CD4-positive, alpha-beta memory T cell (primary cell): ENCODE measurements around the gene SYNPO2. TPM values are rescaled to one million over a fixed set of nuclear protein-coding genes. Genes with fewer than 3 reads are reported as not detected.
"Not testable (repeated sequence)": the region's sequence is repeated elsewhere in the genome, so short reads cannot be mapped to it uniquely, and the experiment has no call there.

Experiments
- CTCF ChIA-PET: fragments of 350-600 bp; sonication (Branson Sonifier 250); formaldehyde crosslinking; loops from one replicate; lab custom pipeline; 2021; ENCODE audit warnings: inconsistent platforms; ENCODE audit not compliant: partially characterized antibody; lab: Charles Lee
- POLR2A ChIA-PET: fragments of 350-600 bp; sonication (Branson Sonifier 250); formaldehyde crosslinking; loops from one replicate; lab custom pipeline; 2021; ENCODE audit not compliant: partially characterized antibody; lab: Charles Lee
- DNase-seq, 5 donors: peaks; one replicate each; pipeline versions ENCODE4 v3.0.0 to v3.0.0-alpha.2; 2020 to 2022; ENCODE audit warnings: mixed read lengths in 1 of 5
- H3K27ac ChIP-seq: one replicate; pipeline ENCODE4 v1.7.0; 2013; ENCODE audit warnings: low read depth, low read length
- H3K27me3 ChIP-seq: 2 replicates; pipeline ENCODE4 v1.7.0; 2013; ENCODE audit warnings: mild to moderate bottlenecking, low read length, moderate library complexity; ENCODE audit not compliant: insufficient read depth
- H3K36me3 ChIP-seq: 2 replicates; pipeline ENCODE4 v1.7.0; 2013; ENCODE audit warnings: mild to moderate bottlenecking, low read length, moderate library complexity; ENCODE audit not compliant: insufficient read depth
- H3K4me1 ChIP-seq: 2 replicates; pipeline ENCODE4 v1.7.0; 2013; ENCODE audit warnings: mild to moderate bottlenecking, low read length, moderate library complexity; ENCODE audit not compliant: insufficient read depth
- H3K4me3 ChIP-seq, 2 donors: one replicate each; pipeline ENCODE4 v1.7.0; 2013; ENCODE audit warnings: low read length in 2 of 2, mild to moderate bottlenecking in 1 of 2
- H3K9me3 ChIP-seq, 2 donors: one replicate each; pipeline ENCODE4 v1.7.0; 2013; ENCODE audit warnings: low read length in 2 of 2, control low read depth in 1 of 2; ENCODE audit not compliant: control insufficient read depth in 1 of 2
- H3K27ac Mint-ChIP-seq, 7 donors: one replicate each; pipeline ENCODE4 v1.8.0; 2020 to 2021; ENCODE audit warnings: mixed read lengths in 7 of 7, mild to moderate bottlenecking in 6 of 7, inconsistent platforms in 3 of 7, moderate library complexity in 3 of 7
- H3K27me3 Mint-ChIP-seq, 2 donors: one replicate each; pipeline ENCODE4 v1.8.0; 2020 to 2021; ENCODE audit warnings: mixed read lengths in 2 of 2
- H3K36me3 Mint-ChIP-seq, 2 donors: one replicate each; pipeline ENCODE4 v1.8.0; 2020 to 2021; ENCODE audit warnings: mixed read lengths in 2 of 2, inconsistent platforms in 1 of 2, mild to moderate bottlenecking in 1 of 2
- H3K4me1 Mint-ChIP-seq, 4 donors: one replicate each; pipeline ENCODE4 v1.8.0; 2020 to 2021; ENCODE audit warnings: mixed read lengths in 4 of 4, mild to moderate bottlenecking in 1 of 4
- H3K4me3 Mint-ChIP-seq, 8 donors: one replicate each; pipeline ENCODE4 v1.8.0; 2020 to 2021; ENCODE audit warnings: mixed read lengths in 8 of 8, mild to moderate bottlenecking in 7 of 8, moderate library complexity in 6 of 8, inconsistent platforms in 3 of 8
- H3K9me3 Mint-ChIP-seq, 8 donors: one replicate each; pipeline ENCODE4 v1.8.0; 2020 to 2021; ENCODE audit warnings: mixed read lengths in 8 of 8, mild to moderate bottlenecking in 5 of 8, inconsistent platforms in 3 of 8, moderate library complexity in 1 of 8
- intact Hi-C: fragments of 100-400 bp; cut with micrococcal nuclease; formaldehyde crosslinking; loops from one replicate; pipeline ENCODE4 v1.15.1; 2023
- polyA plus RNA-seq, 2 donors: library from polyadenylated mRNA; unstranded; fragments of 300-500 nt; fragmentation: Illumina TruSeq; gene quantifications; one replicate each; pipeline ENCODE4 v1.2.3, GENCODE V29; 2021
- total RNA-seq, 2 experiments: library from RNA; stranded (reverse); gene quantifications; one replicate each; pipeline ENCODE4 v1.2.3, GENCODE V29; 2021

Gene SYNPO2
- total and polyA plus RNA-seq, 4 experiments from 2014 or later, result 0.04 to 1.4 (median 0.84) TPM

DNA sequence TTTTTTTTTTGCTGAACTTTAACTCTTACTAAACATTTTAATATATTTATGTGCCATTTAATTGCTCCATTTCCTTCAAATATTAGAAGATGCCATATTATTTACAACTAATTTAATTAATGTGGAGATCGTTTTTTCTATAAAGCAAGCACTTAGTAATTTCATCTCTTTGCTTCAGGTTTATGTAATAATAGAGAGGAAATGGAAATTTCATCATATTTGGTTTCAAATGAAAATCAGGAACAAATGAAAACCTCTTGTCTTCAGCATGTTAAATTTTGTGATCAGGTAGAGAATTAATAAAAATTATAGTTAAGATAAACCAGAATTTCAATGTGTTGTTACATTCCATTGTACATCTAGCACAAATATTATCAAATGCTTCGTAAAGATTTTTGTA is 120.1 kb downstream of the SYNPO2 start:
- no peaks in the 10 kb centered on the region for H3K9me3 ChIP-seq
- no peaks in the 10 kb centered on the region for H3K36me3 ChIP-seq
- H3K27me3 ChIP-seq, result no peaks in the 10 kb centered on the region
- Mint-ChIP-seq H3K36me3 (no peaks in the 10 kb centered on the region), H3K27me3 (peaks cover 2% of the 10 kb centered on the region in 2 donors), H3K27ac (no peak overlapping the region), H3K9me3 (no peaks in the 10 kb centered on the region), H3K4me3 (no peak overlapping the region), H3K4me1 (no peaks in the 10 kb centered on the region)
- POLR2A ChIA-PET, result no interaction called here
- DNase-seq, result no peak
- H3K4me1 ChIP-seq, result no peaks in the 10 kb centered on the region
- CTCF ChIA-PET, result interaction anchor here (1.0 kb wide), 1 partner anchor 27 kb away, joined by 3 read pairs; no protein-coding TSS in a partner anchor
- H3K4me3 ChIP-seq, result no peak overlapping the region
- intact Hi-C loops, result no loop called here
- H3K27ac ChIP-seq, result no peak overlapping the region

DNA sequence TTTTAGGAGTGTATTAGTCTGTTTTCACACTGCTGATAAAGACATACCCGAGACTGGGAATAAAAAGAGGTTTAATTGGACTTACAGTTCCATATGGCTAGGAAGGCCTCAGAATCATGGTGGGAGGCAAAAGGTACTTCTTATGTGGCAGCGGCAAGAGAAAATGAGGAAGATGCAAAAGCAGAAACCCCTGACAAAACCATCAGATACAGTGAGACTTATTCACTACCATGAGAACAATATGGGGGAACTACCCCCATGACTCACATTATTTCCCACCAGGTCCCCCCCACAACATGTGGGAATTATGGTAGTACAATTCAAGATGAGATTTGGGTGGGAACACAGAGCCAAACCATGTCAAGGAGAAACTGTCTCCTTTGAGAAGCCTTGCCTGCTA is 121.6 kb downstream of the SYNPO2 start:
- H3K36me3 ChIP-seq, H3K4me1 Mint-ChIP-seq, CTCF ChIA-PET, H3K4me3 ChIP-seq, DNase-seq, H3K4me1 ChIP-seq, H3K27ac ChIP-seq, intact Hi-C loops, H3K9me3 ChIP-seq, H3K9me3 Mint-ChIP-seq, H3K4me3 Mint-ChIP-seq, H3K27me3 ChIP-seq, H3K27ac Mint-ChIP-seq, H3K27me3 Mint-ChIP-seq, H3K36me3 Mint-ChIP-seq, POLR2A ChIA-PET: not testable (repeated sequence)

DNA sequence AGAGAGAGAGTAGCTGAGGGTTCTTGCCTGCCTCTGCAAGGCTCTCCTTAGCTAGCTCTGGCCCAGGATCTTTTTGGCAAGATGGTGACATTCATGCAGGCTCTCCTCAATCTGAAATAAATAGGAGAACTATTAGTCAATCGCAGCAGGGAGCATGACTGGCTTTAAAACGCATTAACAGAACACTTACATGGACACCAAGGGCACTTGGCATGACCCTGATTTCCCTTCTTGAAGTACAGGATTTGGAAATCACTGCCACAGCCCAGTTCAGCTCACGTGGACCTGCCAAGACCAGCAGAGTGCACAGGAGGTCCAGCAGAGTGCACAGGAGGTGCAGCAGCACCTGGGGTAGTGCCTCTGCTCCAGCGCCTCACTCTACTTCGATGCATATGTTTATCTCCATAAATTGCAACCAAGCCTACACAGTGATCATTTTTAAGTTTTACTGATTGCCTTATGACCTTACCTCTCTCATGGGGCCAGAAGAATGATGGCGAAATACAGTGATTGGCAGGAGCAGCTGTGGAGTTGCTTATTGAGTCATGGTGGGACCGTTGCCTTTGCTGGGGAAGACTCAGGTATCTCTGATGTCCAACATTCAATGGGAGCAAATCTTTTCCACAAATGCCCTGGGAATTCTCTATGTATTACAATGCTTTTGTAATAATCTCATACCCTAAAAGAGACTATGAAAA is 122.4 kb downstream of the SYNPO2 start:
- no peak for DNase-seq
- POLR2A ChIA-PET, result no interaction called here
- no peaks in the 10 kb centered on the region for H3K36me3 Mint-ChIP-seq

DNA sequence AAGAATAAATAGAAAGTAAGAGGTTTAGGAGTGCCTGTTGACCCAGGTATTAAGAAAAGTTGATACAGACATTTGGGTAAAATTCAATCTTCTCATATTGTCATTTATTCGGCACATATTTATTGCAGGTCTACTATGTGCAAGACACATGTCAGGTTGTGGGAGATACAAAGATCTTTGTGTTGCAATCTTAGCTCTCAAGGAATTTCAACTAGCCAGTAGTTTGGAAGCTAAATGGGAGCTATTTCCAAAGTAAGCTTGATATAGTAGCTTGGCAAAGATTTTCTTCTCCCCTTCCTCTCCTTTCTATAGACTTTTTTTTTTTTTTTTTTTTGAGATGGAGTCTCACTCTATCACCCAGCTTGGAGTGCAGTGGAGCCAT is 122.9 kb downstream of the SYNPO2 start:
- CTCF ChIA-PET, result no interaction called here
- H3K27ac ChIP-seq, result no peak overlapping the region
- no peaks in the 10 kb centered on the region for H3K4me1 Mint-ChIP-seq
- H3K4me3 Mint-ChIP-seq, result no peak overlapping the region
- H3K27me3 ChIP-seq, result no peaks in the 10 kb centered on the region
- no peaks in the 10 kb centered on the region for H3K9me3 Mint-ChIP-seq
- no peaks in the 10 kb centered on the region for H3K36me3 Mint-ChIP-seq
- DNase-seq, result no peak
- no peaks in the 10 kb centered on the region for H3K4me1 ChIP-seq
- H3K4me3 ChIP-seq, result no peak overlapping the region
- H3K9me3 ChIP-seq, result no peaks in the 10 kb centered on the region
- POLR2A ChIA-PET, result no interaction called here
- H3K27ac Mint-ChIP-seq, result no peak overlapping the region
- peaks cover 4 to 10% of the 10 kb centered on the region in 2 donors for H3K27me3 Mint-ChIP-seq
- intact Hi-C loops, result no loop called here
- no peaks in the 10 kb centered on the region for H3K36me3 ChIP-seq

More for the DNA sequence above, 122.4 kb downstream of the SYNPO2 start:
- H3K36me3 ChIP-seq, result no peaks in the 10 kb centered on the region
- no peaks in the 10 kb centered on the region for H3K27me3 ChIP-seq
- Mint-ChIP-seq H3K27me3 (peaks cover 4 to 8% of the 10 kb centered on the region in 2 donors), H3K27ac (no peak overlapping the region), H3K4me3 (no peak overlapping the region), H3K9me3 (no peaks in the 10 kb centered on the region), H3K4me1 (no peaks in the 10 kb centered on the region)
- H3K27ac ChIP-seq, result no peak overlapping the region
- no peaks in the 10 kb centered on the region for H3K4me1 ChIP-seq
- no peak overlapping the region for H3K4me3 ChIP-seq
- H3K9me3 ChIP-seq, result no peaks in the 10 kb centered on the region
- CTCF ChIA-PET, result no interaction called here
- intact Hi-C loops, result no loop called here

DNA sequence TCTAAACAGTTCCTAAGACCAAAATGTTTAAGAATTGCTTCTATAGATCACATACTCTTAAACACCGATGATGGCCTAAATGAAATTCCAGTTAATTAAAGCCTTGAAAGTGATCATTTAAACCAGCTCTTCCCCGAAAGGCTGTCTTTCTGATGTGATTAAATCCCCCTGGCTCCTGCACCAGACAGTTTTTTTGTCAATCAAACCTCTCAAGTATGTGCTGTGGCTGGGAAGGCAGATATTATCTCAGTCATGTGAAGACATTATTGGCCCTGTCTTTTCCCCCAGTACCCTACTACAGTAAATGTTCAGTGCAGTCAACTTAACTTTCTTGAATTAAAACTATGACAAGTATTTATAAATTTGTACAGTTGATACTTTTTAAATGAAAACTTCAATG is 126.0 kb downstream of the SYNPO2 start:
- no peak for DNase-seq
- POLR2A ChIA-PET, result no interaction called here
- intact Hi-C loops, result no loop called here
- CTCF ChIA-PET, result no interaction called here
- Mint-ChIP-seq H3K36me3 (no peaks in the 10 kb centered on the region), H3K9me3 (peaks cover 0 to 6% (median 0%) of the 10 kb centered on the region in 8 donors), H3K4me3 (no peak overlapping the region), H3K4me1 (no peaks in the 10 kb centered on the region), H3K27me3 (peaks cover 11 to 17% of the 10 kb centered on the region in 2 donors), H3K27ac (no peak overlapping the region)
- H3K9me3 ChIP-seq, result no peaks in the 10 kb centered on the region
- no peak overlapping the region for H3K27ac ChIP-seq
- no peaks in the 10 kb centered on the region for H3K4me1 ChIP-seq
- no peak overlapping the region for H3K4me3 ChIP-seq
- no peaks in the 10 kb centered on the region for H3K27me3 ChIP-seq
- no peaks in the 10 kb centered on the region for H3K36me3 ChIP-seq

DNA sequence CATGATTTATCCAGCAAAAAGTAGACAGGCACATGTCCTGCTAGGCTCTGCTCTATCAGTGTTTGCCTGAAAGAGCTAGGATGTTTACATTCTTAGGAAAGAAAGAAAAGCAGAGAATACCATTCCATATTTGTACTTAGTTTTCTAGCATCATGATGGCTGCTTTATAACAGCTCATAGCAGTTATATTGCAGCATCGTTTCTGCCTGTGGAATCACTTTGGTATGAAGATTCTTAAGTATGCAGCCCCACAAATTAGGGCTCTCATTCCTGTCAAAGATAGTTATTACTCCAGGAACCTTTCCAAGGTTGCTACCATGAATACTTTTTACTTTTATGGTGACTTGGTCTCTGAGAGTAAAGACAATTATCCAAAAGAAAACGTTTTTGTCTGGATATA is 128.0 kb downstream of the SYNPO2 start:
- DNase-seq, result no peak
- intact Hi-C loops, result no loop called here
- Histone ChIP-seq H3K4me1 (no peaks in the 10 kb centered on the region), H3K27me3 (no peaks in the 10 kb centered on the region), H3K9me3 (no peaks in the 10 kb centered on the region), H3K27ac (no peak overlapping the region), H3K4me3 (no peak overlapping the region), H3K36me3 (no peaks in the 10 kb centered on the region)
- H3K9me3 Mint-ChIP-seq, result peaks cover 0 to 6% (median 0%) of the 10 kb centered on the region in 8 donors
- H3K36me3 Mint-ChIP-seq, result no peaks in the 10 kb centered on the region
- no peaks in the 10 kb centered on the region for H3K4me1 Mint-ChIP-seq
- peaks cover 11 to 16% of the 10 kb centered on the region in 2 donors for H3K27me3 Mint-ChIP-seq
- no peak overlapping the region for H3K4me3 Mint-ChIP-seq
- CTCF ChIA-PET, result interaction anchor here (0.7 kb wide), 1 partner anchor 258 kb away, joined by 3 read pairs; no protein-coding TSS in a partner anchor
- POLR2A ChIA-PET, result no interaction called here
- H3K27ac Mint-ChIP-seq, result no peak overlapping the region

DNA sequence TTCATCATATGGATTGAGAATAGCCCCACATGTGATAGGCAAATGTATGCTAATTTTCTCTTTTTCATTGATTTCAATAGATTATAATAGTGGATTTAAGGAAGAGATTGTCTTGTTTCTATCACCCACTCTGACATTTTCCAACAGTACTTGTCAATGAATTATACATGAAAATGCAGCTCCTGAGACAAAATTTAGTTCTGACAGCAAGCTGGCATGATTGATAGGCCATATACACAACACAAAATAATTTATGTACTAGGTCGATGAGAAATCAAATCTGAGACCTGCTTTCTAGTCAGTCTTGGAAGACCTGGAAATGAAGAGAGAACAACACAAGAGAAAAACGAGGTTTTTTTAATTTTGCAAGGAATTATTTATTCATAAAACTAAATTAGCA is 129.0 kb downstream of the SYNPO2 start:
- no peak for DNase-seq
- Mint-ChIP-seq H3K4me1 (no peaks in the 10 kb centered on the region), H3K27ac (no peak overlapping the region), H3K4me3 (no peak overlapping the region), H3K36me3 (no peaks in the 10 kb centered on the region), H3K9me3 (peaks cover 0 to 6% (median 0%) of the 10 kb centered on the region in 8 donors), H3K27me3 (peaks cover 12 to 16% of the 10 kb centered on the region in 2 donors)
- intact Hi-C loops, result no loop called here
- ChIA-PET POLR2A (no interaction called here), CTCF (no interaction called here)
- Histone ChIP-seq H3K4me1 (no peaks in the 10 kb centered on the region), H3K36me3 (no peaks in the 10 kb centered on the region), H3K4me3 (no peak overlapping the region), H3K27ac (no peak overlapping the region), H3K27me3 (no peaks in the 10 kb centered on the region), H3K9me3 (no peaks in the 10 kb centered on the region)
